ENCODE data around the gene ZC3H12A. TPM values are rescaled to one million over a fixed set of nuclear protein-coding genes. Genes with fewer than 3 reads are reported as not detected.

The ZC3H12A gene
- total RNA-seq, 1 donor from 2014 or later, result 18.1 TPM

- DNase-seq, result no peak
These were observed 18.9 kb upstream of the ZC3H12A start for GRCh38 chr1:37455516-37455915.

- no peak for DNase-seq
These were observed 17.8 kb upstream of the ZC3H12A start for GRCh38 chr1:37456614-37457013.

- DNase-seq, result no peak
These were observed 15.8 kb upstream of the ZC3H12A start for GRCh38 chr1:37458551-37458950.

- no peak for DNase-seq
These were observed 12.5 kb upstream of the ZC3H12A start for GRCh38 chr1:37461698-37462436.

- DNase-seq, result no peak
These were observed 9.9 kb upstream of the ZC3H12A start for GRCh38 chr1:37464443-37464842.

GRCh38 chr1:37465593-37466517 is 8.5 kb upstream of the ZC3H12A start:
- DNase-seq, result no peak

GRCh38 chr1:37468037-37468436 is 6.3 kb upstream of the ZC3H12A start:
- DNase-seq, result no peak

- no peak for DNase-seq
These were observed 5.0 kb upstream of the ZC3H12A start for GRCh38 chr1:37469386-37469785.

- no peak for DNase-seq
These were observed 2.8 kb upstream of the ZC3H12A start for GRCh38 chr1:37471345-37472231.

- DNase-seq, result no peak
These were observed 2.1 kb upstream of the ZC3H12A start for GRCh38 chr1:37472281-37472680.

- DNase-seq, result no peak
These were observed 1.4 kb upstream of the ZC3H12A start for GRCh38 chr1:37472994-37473393.

GRCh38 chr1:37473431-37474045 is 842 bp upstream of the ZC3H12A start:
- no peak for DNase-seq

- no peak for DNase-seq
These were observed 458 bp downstream of the ZC3H12A start for GRCh38 chr1:37474697-37475379.

GRCh38 chr1:37475380-37476086 is 1.2 kb downstream of the ZC3H12A start:
- DNase-seq, result no peak

- no peak for DNase-seq
These were observed 1.7 kb downstream of the ZC3H12A start for GRCh38 chr1:37476087-37476452.

GRCh38 chr1:37476460-37477197 is 2.2 kb downstream of the ZC3H12A start:
- no peak for DNase-seq

- no peak for DNase-seq
These were observed 3.0 kb downstream of the ZC3H12A start for GRCh38 chr1:37477198-37477931.

GRCh38 chr1:37477946-37478345 is 3.6 kb downstream of the ZC3H12A start:
- DNase-seq, result no peak

GRCh38 chr1:37478451-37478881 is 4.1 kb downstream of the ZC3H12A start:
- no peak for DNase-seq

Measured in skin of body (tissue), 2 donors.